Ishikawa (cell line): ENCODE measurements around the gene ASIC2.

Experiments used
- MAX ChIP-seq: IDR thresholded peaks from 2 replicates; pipeline ENCODE4 v1.6.1; 2012
- RAD21 ChIP-seq: IDR thresholded peaks from 2 replicates; pipeline ENCODE4 v1.6.1; 2012; ENCODE audit warnings: low read depth
- TEAD4 ChIP-seq: IDR thresholded peaks from 2 replicates; pipeline ENCODE4 v1.6.1; 2012
- ZBTB7A ChIP-seq: IDR thresholded peaks from 2 replicates; pipeline ENCODE4 v1.6.1; 2012; ENCODE audit warnings: low read depth

DNA sequence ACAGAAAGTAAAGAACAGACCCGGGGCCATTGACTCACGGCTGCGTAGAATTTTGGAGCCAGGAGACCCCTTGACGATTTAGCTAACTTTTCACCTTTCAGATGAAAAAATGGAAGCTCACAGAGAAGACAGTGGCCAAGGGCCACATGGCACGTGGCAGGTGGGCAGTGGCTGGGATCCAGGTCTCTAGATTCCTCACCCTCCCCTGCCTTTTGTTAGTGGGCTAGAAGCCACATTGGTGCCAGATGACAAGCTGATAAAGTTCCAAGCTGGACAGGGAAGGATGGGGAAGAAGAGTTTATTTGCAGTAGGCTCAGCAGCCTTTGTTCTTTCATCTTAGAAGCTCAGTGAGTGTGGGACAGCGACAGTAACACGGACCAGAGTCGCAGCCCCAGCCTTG is 195.7 kb downstream of the ASIC2 start:
- TF ChIP-seq RAD21 (no peak), ZBTB7A (no peak), MAX (no peak), TEAD4 (no peak)
